Measurements from ENCODE around the gene DNAH3.
"Not testable (repeated sequence)": the region's sequence is repeated elsewhere in the genome, so short reads cannot be mapped to it uniquely, and the experiment has no call there.

Gene DNAH3

GRCh38 chr16:20984019-20984418 lies 166.6 kb downstream of the DNAH3 start:
- no peak for DNase-seq

GRCh38 chr16:20976576-20976975 lies 174.1 kb downstream of the DNAH3 start:
- no peak for DNase-seq

- not testable (repeated sequence) for DNase-seq
Measured at GRCh38 chr16:20973201-20973600, 177.4 kb downstream of the DNAH3 start.

GRCh38 chr16:20971401-20971800 lies 179.2 kb downstream of the DNAH3 start:
- DNase-seq: no peak

GRCh38 chr16:20969386-20969785 lies 181.3 kb downstream of the DNAH3 start:
- DNase-seq: no peak

GRCh38 chr16:20968765-20969164 lies 181.9 kb downstream of the DNAH3 start:
- DNase-seq: no peak

GRCh38 chr16:20960899-20961298 lies 189.7 kb downstream of the DNAH3 start:
- DNase-seq: no peak

- DNase-seq: no peak
Measured at GRCh38 chr16:20957153-20957552, 193.5 kb downstream of the DNAH3 start.

- no peak for DNase-seq
Measured at GRCh38 chr16:20956319-20956718, 194.3 kb downstream of the DNAH3 start.

GRCh38 chr16:20954574-20954973 lies 196.1 kb downstream of the DNAH3 start:
- no peak for DNase-seq

- no peak for DNase-seq
Measured at GRCh38 chr16:20952139-20952920, 198.3 kb downstream of the DNAH3 start.

GRCh38 chr16:20950294-20950693 lies 200.4 kb downstream of the DNAH3 start:
- DNase-seq: no peak

- DNase-seq: no peak
Measured at GRCh38 chr16:20949660-20950059, 201.0 kb downstream of the DNAH3 start.

GRCh38 chr16:20948444-20948843 lies 202.2 kb downstream of the DNAH3 start:
- DNase-seq: no peak

- DNase-seq: no peak
Measured at GRCh38 chr16:20946015-20946629, 204.5 kb downstream of the DNAH3 start.

GRCh38 chr16:20945575-20945875 lies 205.1 kb downstream of the DNAH3 start:
- DNase-seq: not testable (repeated sequence)

- peak; percentile 53 for DNase-seq
Measured at GRCh38 chr16:20944861-20945574, 205.6 kb downstream of the DNAH3 start.

GRCh38 chr16:20942256-20942655 lies 208.4 kb downstream of the DNAH3 start:
- DNase-seq: no peak

GRCh38 chr16:20941636-20941926 lies 209.1 kb downstream of the DNAH3 start:
- DNase-seq: no peak

GRCh38 chr16:20940871-20941635 lies 209.6 kb downstream of the DNAH3 start:
- peak; percentile 56 for DNase-seq

- DNase-seq: peak; percentile 69
Measured at GRCh38 chr16:20939611-20940010, 211.0 kb downstream of the DNAH3 start.

- DNase-seq: peak; percentile 79
Measured at GRCh38 chr16:20938426-20938825, 212.2 kb downstream of the DNAH3 start.

- no peak for DNase-seq
Measured at GRCh38 chr16:20937736-20938135, 212.9 kb downstream of the DNAH3 start.

GRCh38 chr16:20933589-20933988 lies 217.1 kb downstream of the DNAH3 start:
- DNase-seq: no peak
